AG10803 (cell line): ENCODE results near the gene SF3B6.

ENCODE experiments used
- DNase-seq: peaks from one replicate; pipeline ENCODE4 v3.0.0; 2010; ENCODE audit warnings: low read depth
- H3K4me3 ChIP-seq: 2 replicates; pipeline ENCODE4 v1.5.1; 2011; ENCODE audit warnings: mild to moderate bottlenecking, low read length, control low read depth
- TF ChIP-seq, protein P1 (sequence below): conservative IDR thresholded peaks from 2 replicates; pipeline ENCODE4 v1.5.1; 2011; ENCODE audit warnings: mild to moderate bottlenecking, low read length, control low read depth, inconsistent platforms

The SF3B6 gene

DNA sequence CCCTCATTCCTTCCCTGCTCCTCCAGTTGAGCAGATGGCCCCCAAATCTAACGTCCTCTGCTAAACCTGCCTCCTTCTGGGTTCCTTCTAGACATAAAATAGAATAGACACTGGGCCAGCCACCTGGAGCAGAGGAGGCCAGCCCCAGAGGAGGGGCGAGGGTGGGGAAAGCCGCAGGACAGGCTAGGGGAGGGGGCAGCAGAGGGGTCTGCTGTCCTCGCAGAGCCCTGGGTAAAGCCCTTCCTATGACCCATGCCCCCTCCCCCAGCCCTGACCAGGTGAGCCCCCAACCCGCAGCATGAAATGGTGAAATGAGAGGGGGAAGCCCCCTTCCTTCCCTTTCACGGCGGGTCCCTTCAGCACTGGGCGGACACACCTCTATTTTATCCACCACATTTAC is 58.4 kb downstream of the SF3B6 start:
- no peak for DNase-seq
- no peak overlapping the region for H3K4me3 ChIP-seq
- TF ChIP-seq, protein P1, sequence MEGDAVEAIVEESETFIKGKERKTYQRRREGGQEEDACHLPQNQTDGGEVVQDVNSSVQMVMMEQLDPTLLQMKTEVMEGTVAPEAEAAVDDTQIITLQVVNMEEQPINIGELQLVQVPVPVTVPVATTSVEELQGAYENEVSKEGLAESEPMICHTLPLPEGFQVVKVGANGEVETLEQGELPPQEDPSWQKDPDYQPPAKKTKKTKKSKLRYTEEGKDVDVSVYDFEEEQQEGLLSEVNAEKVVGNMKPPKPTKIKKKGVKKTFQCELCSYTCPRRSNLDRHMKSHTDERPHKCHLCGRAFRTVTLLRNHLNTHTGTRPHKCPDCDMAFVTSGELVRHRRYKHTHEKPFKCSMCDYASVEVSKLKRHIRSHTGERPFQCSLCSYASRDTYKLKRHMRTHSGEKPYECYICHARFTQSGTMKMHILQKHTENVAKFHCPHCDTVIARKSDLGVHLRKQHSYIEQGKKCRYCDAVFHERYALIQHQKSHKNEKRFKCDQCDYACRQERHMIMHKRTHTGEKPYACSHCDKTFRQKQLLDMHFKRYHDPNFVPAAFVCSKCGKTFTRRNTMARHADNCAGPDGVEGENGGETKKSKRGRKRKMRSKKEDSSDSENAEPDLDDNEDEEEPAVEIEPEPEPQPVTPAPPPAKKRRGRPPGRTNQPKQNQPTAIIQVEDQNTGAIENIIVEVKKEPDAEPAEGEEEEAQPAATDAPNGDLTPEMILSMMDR: no peak
